Esophagus muscularis mucosa (tissue), 4 donors: Measurements from ENCODE around the gene RABAC1.

Source experiments
- EP300 ChIP-seq: sonication (generic); formaldehyde crosslinking; IDR thresholded peaks from one replicate; pipeline ENCODE4 v1.6.1; 2017; ENCODE audit warnings: antibody characterized with exemption
- POLR2A ChIP-seq: fragments of 450-650 bp; IDR thresholded peaks from one replicate; pipeline ENCODE4 v1.6.1; 2017; ENCODE audit warnings: antibody characterized with exemption, moderate library complexity, mild to moderate bottlenecking, low read depth
- TF ChIP-seq, protein P1 (sequence below), 3 experiments: fragments of 200-600 bp in 2 of 3; fragments of 450-650 bp in 1 of 3; sonication (generic) in 2 of 3; IDR thresholded peaks; one replicate each; pipeline ENCODE4 v1.5.1; 2017 to 2019; ENCODE audit warnings: antibody characterized with exemption in 3 of 3, mild to moderate bottlenecking in 2 of 3, moderate library complexity in 1 of 3

DNA sequence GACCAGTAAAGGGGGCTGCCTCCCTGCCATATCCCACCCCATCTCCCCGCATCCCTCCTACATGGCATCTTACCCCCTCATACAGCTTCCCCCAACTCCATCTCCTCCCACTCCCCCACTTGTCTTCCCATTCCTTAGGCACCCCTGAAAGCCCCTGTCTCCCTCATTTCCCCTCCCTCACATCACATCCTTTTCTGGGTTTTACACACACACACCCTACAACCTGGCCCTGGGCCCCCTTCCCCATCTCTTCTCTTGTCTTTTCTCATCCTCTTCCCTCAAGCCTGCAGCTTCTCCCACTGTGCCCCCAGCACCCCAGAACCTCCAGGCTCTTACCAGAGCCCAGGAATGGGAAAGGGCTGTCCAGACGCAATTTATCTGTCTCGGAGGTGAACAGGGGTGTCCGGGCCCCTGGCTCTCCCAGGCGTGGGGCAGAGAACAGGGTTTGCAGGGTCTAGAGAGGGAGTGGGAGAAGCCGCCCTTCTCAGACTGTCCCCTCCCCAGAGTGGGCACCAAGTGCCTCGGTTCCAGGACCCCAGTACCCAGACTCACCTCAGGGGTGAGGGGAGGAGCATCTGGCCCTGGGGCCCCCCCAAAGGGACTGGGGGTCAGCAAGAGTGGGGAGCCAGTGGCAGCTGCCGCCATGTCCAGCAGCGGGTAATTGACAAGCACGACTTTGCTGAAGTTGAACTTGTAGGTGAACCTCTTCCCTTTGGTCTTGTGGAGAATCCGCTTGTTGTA is 50.2 kb downstream of the RABAC1 start:
- TF ChIP-seq, protein P1, sequence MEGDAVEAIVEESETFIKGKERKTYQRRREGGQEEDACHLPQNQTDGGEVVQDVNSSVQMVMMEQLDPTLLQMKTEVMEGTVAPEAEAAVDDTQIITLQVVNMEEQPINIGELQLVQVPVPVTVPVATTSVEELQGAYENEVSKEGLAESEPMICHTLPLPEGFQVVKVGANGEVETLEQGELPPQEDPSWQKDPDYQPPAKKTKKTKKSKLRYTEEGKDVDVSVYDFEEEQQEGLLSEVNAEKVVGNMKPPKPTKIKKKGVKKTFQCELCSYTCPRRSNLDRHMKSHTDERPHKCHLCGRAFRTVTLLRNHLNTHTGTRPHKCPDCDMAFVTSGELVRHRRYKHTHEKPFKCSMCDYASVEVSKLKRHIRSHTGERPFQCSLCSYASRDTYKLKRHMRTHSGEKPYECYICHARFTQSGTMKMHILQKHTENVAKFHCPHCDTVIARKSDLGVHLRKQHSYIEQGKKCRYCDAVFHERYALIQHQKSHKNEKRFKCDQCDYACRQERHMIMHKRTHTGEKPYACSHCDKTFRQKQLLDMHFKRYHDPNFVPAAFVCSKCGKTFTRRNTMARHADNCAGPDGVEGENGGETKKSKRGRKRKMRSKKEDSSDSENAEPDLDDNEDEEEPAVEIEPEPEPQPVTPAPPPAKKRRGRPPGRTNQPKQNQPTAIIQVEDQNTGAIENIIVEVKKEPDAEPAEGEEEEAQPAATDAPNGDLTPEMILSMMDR (IDR thresholded peaks at IDR 0.05) = no peak
- no peak for TF ChIP-seq POLR2A
- no peak for TF ChIP-seq EP300
